H1 (cell line): Measurements from ENCODE around the gene SLC7A10. TPM values are rescaled to one million over a fixed set of nuclear protein-coding genes. Genes with fewer than 3 reads are reported as not detected.

Experiments
- CTCF ChIA-PET: fragments of 300-600 bp; sonication (Branson Sonifier 250); formaldehyde crosslinking; loops from one replicate; lab custom pipeline; 2021; ENCODE audit not compliant: partially characterized antibody; lab: Charles Lee
- POLR2A ChIA-PET: fragments of 300-600 bp; sonication (Branson Sonifier 250); formaldehyde crosslinking; loops from one replicate; lab custom pipeline; 2021; ENCODE audit warnings: inconsistent platforms; ENCODE audit not compliant: partially characterized antibody; lab: Charles Lee
- DNase-seq, 2 experiments: peaks; one replicate each; pipeline versions ENCODE4 v3.0.0 to v3.0.0-alpha.2; 2010 to 2022; ENCODE audit warnings: low spot score in 2 of 2, low read depth in 1 of 2, mixed read lengths in 1 of 2
- FAIRE-seq: peaks from 2 replicates; lab custom pipeline; 2011; peaks lifted over from hg19 to GRCh38; lab: Jason Lieb, UNC
- H2AFZ ChIP-seq: 2 replicates; pipeline ENCODE4 v1.8.1; 2012; ENCODE audit warnings: low read length, inconsistent platforms
- H2AK5ac ChIP-seq: 2 replicates; pipeline ENCODE4 v1.6.1; 2013; ENCODE audit warnings: low read depth, low read length
- H2BK120ac ChIP-seq: replicated peaks from 2 replicates; pipeline ENCODE3; 2013; ENCODE audit warnings: low read depth, low read length, inconsistent platforms
- H2BK12ac ChIP-seq: 2 replicates; pipeline ENCODE4 v1.6.1; 2013; ENCODE audit warnings: low read depth, low read length
- H2BK15ac ChIP-seq: 2 replicates; pipeline ENCODE4 v1.6.1; 2013; ENCODE audit warnings: low read length
- H2BK20ac ChIP-seq: 2 replicates; pipeline ENCODE4 v1.6.1; 2013; ENCODE audit warnings: low read length
- H2BK5ac ChIP-seq: 2 replicates; pipeline ENCODE4 v1.6.1; 2013; ENCODE audit warnings: low read depth, low read length
- H3K14ac ChIP-seq: 2 replicates; pipeline ENCODE4 v1.6.1; 2013; ENCODE audit warnings: inconsistent platforms; ENCODE audit not compliant: insufficient read length
- H3K18ac ChIP-seq: 2 replicates; pipeline ENCODE4 v1.6.1; 2013; ENCODE audit warnings: low read length; ENCODE audit errors: extremely low read depth
- H3K23ac ChIP-seq: 2 replicates; pipeline ENCODE4 v1.6.1; 2013; ENCODE audit warnings: inconsistent platforms; ENCODE audit not compliant: insufficient read length
- H3K23me2 ChIP-seq: 2 replicates; pipeline ENCODE4 v1.6.1; 2013; ENCODE audit warnings: low read depth, low read length
- H3K27ac ChIP-seq: 2 replicates; pipeline ENCODE4 v1.6.1; 2011; ENCODE audit warnings: low read depth, low read length, inconsistent platforms
- H3K27me3 ChIP-seq, 4 experiments: replicated peaks in 1 of 4; 1 replicate in 1 of 4; 2 replicates in 3 of 4; pipeline versions ENCODE4 v1.6.1 to v1.8.1; 2011 to 2013; ENCODE audit warnings: low read length in 3 of 4, mild to moderate bottlenecking in 3 of 4, inconsistent platforms in 2 of 4, mixed read lengths in 2 of 4, moderate library complexity in 1 of 4; ENCODE audit not compliant: control insufficient read depth in 3 of 4, insufficient read depth in 3 of 4; ENCODE audit errors: extremely low read depth in 1 of 4
- H3K36me3 ChIP-seq, 4 experiments: 2 replicates each; pipeline versions ENCODE4 v1.6.1 to v1.8.1; 2011 to 2013; ENCODE audit warnings: mild to moderate bottlenecking in 4 of 4, low read length in 3 of 4, moderate library complexity in 2 of 4, control low read depth in 1 of 4, inconsistent platforms in 1 of 4; ENCODE audit not compliant: insufficient read depth in 4 of 4, control insufficient read depth in 2 of 4
- H3K4ac ChIP-seq: replicated peaks from 2 replicates; pipeline ENCODE3; 2013; ENCODE audit warnings: low read length, low read depth, mixed read lengths, inconsistent platforms; ENCODE audit not compliant: insufficient read length
- H3K4me1 ChIP-seq, 4 experiments: replicated peaks in 1 of 4; 1 replicate in 1 of 4; 2 replicates in 3 of 4; pipeline versions ENCODE4 v1.6.1 to v1.8.1; 2011 to 2013; ENCODE audit warnings: low read length in 3 of 4, inconsistent platforms in 2 of 4, mixed read lengths in 1 of 4; ENCODE audit not compliant: insufficient read depth in 4 of 4, control insufficient read depth in 3 of 4
- H3K4me2 ChIP-seq, 2 experiments: 2 replicates each; pipeline versions ENCODE4 v1.6.1 to v1.8.1; 2011 to 2013; ENCODE audit warnings: low read depth in 2 of 2, low read length in 2 of 2, control low read depth in 1 of 2, inconsistent platforms in 1 of 2, mild to moderate bottlenecking in 1 of 2; ENCODE audit not compliant: insufficient read depth in 1 of 2
- H3K4me3 ChIP-seq, 4 experiments: fragments of 200-600, 300-600 bp in 1 of 4; sonication (generic), shearing (Covaris generic), sonication (Bioruptor Twin) in 1 of 4; 2 replicates each; pipeline versions ENCODE4 v1.5.1 to v1.8.1; 2011 to 2016; ENCODE audit warnings: low read length in 4 of 4, low read depth in 3 of 4, control low read depth in 2 of 4, inconsistent platforms in 2 of 4, mild to moderate bottlenecking in 2 of 4, mixed read lengths in 1 of 4, moderate library complexity in 1 of 4; ENCODE audit not compliant: insufficient read depth in 2 of 4; ENCODE audit errors: extremely low read depth in 1 of 4
- H3K56ac ChIP-seq: replicated peaks from 2 replicates; pipeline ENCODE3; 2013; ENCODE audit warnings: low read depth, mild to moderate bottlenecking, mixed read lengths, low read length, inconsistent platforms; ENCODE audit not compliant: insufficient read length
- H3K79me1 ChIP-seq: 2 replicates; pipeline ENCODE4 v1.6.1; 2013; ENCODE audit warnings: low read depth, low read length, control low read depth
- H3K79me2 ChIP-seq, 2 experiments: 2 replicates each; pipeline versions ENCODE4 v1.6.1 to v1.8.1; 2012 to 2013; ENCODE audit warnings: low read length in 2 of 2, mild to moderate bottlenecking in 2 of 2, inconsistent platforms in 1 of 2; ENCODE audit not compliant: insufficient read depth in 2 of 2, control insufficient read depth in 1 of 2
- H3K9ac ChIP-seq, 4 experiments: replicated peaks in 1 of 4; 1 replicate in 1 of 4; 2 replicates in 3 of 4; pipeline versions ENCODE4 v1.6.1 to v1.8.1; 2011 to 2013; ENCODE audit warnings: low read depth in 3 of 4, low read length in 3 of 4, control low read depth in 2 of 4, mild to moderate bottlenecking in 2 of 4, moderate library complexity in 2 of 4, inconsistent platforms in 1 of 4; ENCODE audit errors: extremely low read depth in 1 of 4
- H3K9me3 ChIP-seq, 2 experiments: 2 replicates each; pipeline versions ENCODE4 v1.6.1 to v1.8.1; 2012 to 2013; ENCODE audit warnings: mild to moderate bottlenecking in 2 of 2, moderate library complexity in 2 of 2, control low read depth in 1 of 2, inconsistent platforms in 1 of 2, low read depth in 1 of 2, low read length in 1 of 2, mixed read lengths in 1 of 2; ENCODE audit not compliant: insufficient read depth in 2 of 2
- H4K20me1 ChIP-seq, 2 experiments: replicated peaks in 1 of 2; 2 replicates each; pipeline versions ENCODE3 to v1.8.1; 2011 to 2013; ENCODE audit warnings: inconsistent platforms in 2 of 2, low read length in 2 of 2, mild to moderate bottlenecking in 1 of 2; ENCODE audit not compliant: insufficient read depth in 2 of 2, control insufficient read depth in 1 of 2
- H4K5ac ChIP-seq: 2 replicates; pipeline ENCODE4 v1.6.1; 2013; ENCODE audit warnings: low read length, low read depth, mixed read lengths, inconsistent platforms; ENCODE audit not compliant: insufficient read length
- H4K8ac ChIP-seq: 2 replicates; pipeline ENCODE4 v1.8.0; 2013; ENCODE audit warnings: mild to moderate bottlenecking, moderate library complexity, low read length, inconsistent platforms; ENCODE audit not compliant: insufficient read depth; ENCODE audit errors: extremely low read depth
- H4K91ac ChIP-seq: replicated peaks from 2 replicates; pipeline ENCODE3; 2013; ENCODE audit warnings: low read length, mixed read lengths, inconsistent platforms; ENCODE audit not compliant: insufficient read length
- BRCA1 ChIP-seq: IDR thresholded peaks from 2 replicates; pipeline ENCODE4 v1.6.1; 2012; ENCODE audit warnings: low read depth, low read length, improper control_type of control experiment
- CBX5 ChIP-seq: fragments of 300-800, 300-1000 bp; sonication (generic); IDR thresholded peaks from 2 replicates; pipeline ENCODE4 v1.7.1; 2016; ENCODE audit warnings: antibody characterized with exemption, low read length, low read depth
- CBX8 ChIP-seq: fragments of 300-800, 300-1000 bp; sonication (generic); IDR thresholded peaks from 2 replicates; pipeline ENCODE4 v1.7.1; 2016; ENCODE audit warnings: low read depth, low read length, borderline replicate concordance
- EP300 ChIP-seq, 2 experiments: IDR thresholded peaks; 1 replicate in 1 of 2; 2 replicates in 1 of 2; pipeline ENCODE4 v1.6.1; 2011 to 2012; ENCODE audit warnings: low read depth in 2 of 2, low read length in 2 of 2, mild to moderate bottlenecking in 2 of 2, borderline replicate concordance in 1 of 2, inconsistent platforms in 1 of 2, moderate library complexity in 1 of 2
- EZH2 ChIP-seq: fragments of 200-600 bp; sonication (generic); IDR thresholded peaks from 2 replicates; pipeline ENCODE4 v1.7.1; 2012; ENCODE audit warnings: low read depth, mild to moderate bottlenecking, moderate library complexity, low read length, inconsistent platforms; ENCODE audit not compliant: severe bottlenecking
- HDAC6 ChIP-seq: IDR thresholded peaks from one replicate; pipeline ENCODE4 v1.7.1; 2012; ENCODE audit warnings: low read depth, mild to moderate bottlenecking, inconsistent platforms, low read length, moderate library complexity
- JUND ChIP-seq: IDR thresholded peaks from 2 replicates; pipeline ENCODE4 v1.6.1; 2011; ENCODE audit warnings: mild to moderate bottlenecking, improper control_type of control experiment, low read length
- KDM5A ChIP-seq: fragments of 200-600 bp; IDR thresholded peaks from 2 replicates; pipeline ENCODE4 v1.7.1; 2012; ENCODE audit warnings: mild to moderate bottlenecking, low read length, inconsistent platforms, mixed read lengths
- MAFK ChIP-seq: IDR thresholded peaks from 2 replicates; pipeline ENCODE4 v1.6.1; 2012; ENCODE audit warnings: low read depth, mild to moderate bottlenecking, improper control_type of control experiment, low read length
- NRF1 ChIP-seq: IDR thresholded peaks from 2 replicates; pipeline ENCODE4 v1.6.1; 2011; ENCODE audit warnings: mild to moderate bottlenecking, low read depth, low read length, improper control_type of control experiment
- PHF8 ChIP-seq: fragments of 200-600 bp; sonication (generic); conservative IDR thresholded peaks from 2 replicates; pipeline ENCODE4 v1.7.1; 2012; ENCODE audit warnings: low read depth, mild to moderate bottlenecking, inconsistent platforms, low read length, moderate library complexity
- SP1 ChIP-seq: IDR thresholded peaks from 2 replicates; pipeline ENCODE4 v1.6.1; 2011; ENCODE audit warnings: low read depth, low read length
- SP4 ChIP-seq: IDR thresholded peaks from 2 replicates; pipeline ENCODE4 v1.6.1; 2012; ENCODE audit warnings: low read length, inconsistent platforms
- TAF1 ChIP-seq: IDR thresholded peaks from 2 replicates; pipeline ENCODE4 v1.6.1; 2011; ENCODE audit warnings: mild to moderate bottlenecking, low read depth, low read length
- WGBS, 2 experiments: shearing (Covaris generic) in 1 of 2; methylation state at CpG; one replicate each; pipeline versions ENCODE4 v1.1.6 to v1.1.7; 2013 to 2015; ENCODE audit warnings: low lambda C conversion rate in 2 of 2, mixed read lengths in 2 of 2, inconsistent platforms in 1 of 2, low coverage in 1 of 2, missing lambda C conversion rate in 1 of 2; ENCODE audit not compliant: insufficient replicate concordance in 2 of 2, insufficient coverage in 1 of 2, insufficient read length in 1 of 2; ENCODE audit errors: extremely low coverage in 1 of 2, missing lambda C conversion rate in 1 of 2; 5-methylcytosine and 5-hydroxymethylcytosine counted together
- polyA plus RNA-seq, 7 experiments: library from polyadenylated mRNA; depleted of rRNA in 3 of 7; stranded (reverse) in 5 of 7; unstranded in 2 of 7; fragments of >200 nt in 5 of 7; fragments of 200-250 nt in 2 of 7; gene quantifications; 1 replicate in 5 of 7; 2 replicates in 1 of 7; 4 replicates in 1 of 7; pipeline versions ENCODE4 v1.2.1 to v1.2.3, GENCODE V29; 2011 to 2013; ENCODE audit warnings: missing spikeins in 2 of 7, mixed read lengths in 2 of 7
- total RNA-seq: library from RNA; stranded (reverse); fragmentation: NEBNext Ultra II Directional; extraction: Animal tissue kit (Norgen Biotek cat#: 25700); gene quantifications from 2 replicates; pipeline ENCODE4 v1.2.1, GENCODE V29; 2021

SLC7A10 gene
- total and polyA plus RNA-seq, 2 of the 8 experiments (the other 6 are each of a cell fraction or from before 2014, with no cell fraction given), result 3.7 to 7.1 TPM

DNA sequence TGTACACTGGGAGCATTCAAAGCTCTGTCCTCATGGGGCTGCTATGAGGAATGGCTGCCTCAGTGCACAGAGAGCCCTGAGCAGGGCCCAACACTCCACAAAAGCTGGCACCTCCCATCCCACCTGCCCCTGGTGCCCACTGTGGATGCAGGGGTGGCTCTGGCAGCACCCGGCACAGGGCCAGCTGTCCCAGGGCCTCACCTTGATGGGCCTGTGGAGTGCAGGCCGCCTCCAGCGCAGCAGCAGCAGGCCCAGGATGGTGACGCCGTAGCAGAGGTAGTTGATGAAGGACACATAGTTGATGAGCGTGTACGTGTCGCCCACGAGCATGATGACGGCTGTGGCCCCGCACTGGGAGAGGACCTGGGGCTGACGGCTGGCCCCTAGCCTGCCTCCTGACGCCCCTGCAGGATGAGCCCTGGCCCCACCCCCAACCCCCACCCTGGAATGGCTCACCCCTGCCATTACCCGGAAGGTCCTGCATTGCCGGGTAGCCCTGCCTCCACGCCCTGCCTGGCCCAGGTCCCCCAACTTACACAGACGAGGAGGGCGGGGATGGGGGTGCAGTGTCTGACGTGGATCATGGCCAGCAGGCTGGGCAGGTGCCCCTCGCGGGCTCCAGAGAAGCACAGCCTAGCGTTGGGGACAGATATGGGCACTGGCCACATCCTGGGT, 15.2 kb downstream of the SLC7A10 start:
- H3K23ac ChIP-seq, result no peak overlapping the region
- no peak for DNase-seq
- H3K4me3 ChIP-seq, result no peak overlapping the region
- H2BK120ac ChIP-seq, result no peak overlapping the region
- no peaks in the 10 kb centered on the region for H3K79me2 ChIP-seq
- no peak overlapping the region for H2BK12ac ChIP-seq
- H2AK5ac ChIP-seq, result no peak overlapping the region
- no peak overlapping the region for H3K14ac ChIP-seq
- no peak overlapping the region for H4K5ac ChIP-seq
- H3K27ac ChIP-seq, result no peak overlapping the region
- H3K36me3 ChIP-seq, result peaks cover 0 to 14% (median 0%) of the 10 kb centered on the region in 4 experiments; a peak in 1 of 8 replicates
- ChIA-PET POLR2A (interaction anchor here (1.7 to 2.7 kb wide), 2 partner anchors 10 to 15 kb away, joined by 6 to 7 read pairs; no protein-coding TSS in a partner anchor), CTCF (interaction anchor here (1.2 to 2.2 kb wide), 3 partner anchors 11 to 61 kb away, joined by 3 to 11 read pairs (median 6); no protein-coding TSS in a partner anchor)
- no peak overlapping the region for H2BK20ac ChIP-seq
- no peak overlapping the region for H3K56ac ChIP-seq
- H4K8ac ChIP-seq, result no peak overlapping the region
- 85% methylated on average over 9 of the region's 22 CpGs; no CpG with 5 or more reads in 1 of the 2 experiments for WGBS, 2 experiments
- no peaks in the 10 kb centered on the region; a peak in 2 of 7 replicates for H3K4me1 ChIP-seq
- no peak overlapping the region for H3K4me2 ChIP-seq
- H3K18ac ChIP-seq, result no peak overlapping the region
- no peaks in the 10 kb centered on the region for H3K23me2 ChIP-seq
- no peak for FAIRE-seq
- H3K9ac ChIP-seq, result no peak overlapping the region
- H2AFZ ChIP-seq, result no peak overlapping the region
- H2BK5ac ChIP-seq, result no peak overlapping the region
- H3K79me1 ChIP-seq, result no peaks in the 10 kb centered on the region
- no peak overlapping the region for H3K4ac ChIP-seq
- peaks cover 0 to 2% of the 10 kb centered on the region in 2 experiments for H4K20me1 ChIP-seq
- no peaks in the 10 kb centered on the region for H3K27me3 ChIP-seq
- no peaks in the 10 kb centered on the region for H3K9me3 ChIP-seq
- H2BK15ac ChIP-seq, result no peak overlapping the region
- no peak overlapping the region for H4K91ac ChIP-seq
- no peak for TF ChIP-seq CBX5
- no peak for TF ChIP-seq PHF8
- no peak for TF ChIP-seq EZH2
- no peak for TF ChIP-seq CBX8
- no peak for TF ChIP-seq TAF1
- TF ChIP-seq SP4, result no peak
- TF ChIP-seq EP300 (IDR thresholded peaks at IDR 0.05; ENCODE audit: borderline replicate concordance in 1 of 2, low read depth in 2 of 2, low read length in 2 of 2), result no peak
- no peak for TF ChIP-seq NRF1
- TF ChIP-seq SP1, result no peak
- no peak for TF ChIP-seq MAFK
- TF ChIP-seq KDM5A, result no peak
- no peak for TF ChIP-seq HDAC6
- no peak for TF ChIP-seq BRCA1
- no peak for TF ChIP-seq JUND
